HCT116 (cell line): ENCODE data around the gene ZCWPW1. TPM values are rescaled to one million over a fixed set of nuclear protein-coding genes. Genes with fewer than 3 reads are reported as not detected.
A peak's percentile ranks its signal among the peaks of the same experiment; 100 is the strongest.

Experiments
- ATAC-seq: fragments of 200-7000 bp; cut with Tn5 transposase; 2 replicates; pipeline ENCODE4 v1.9.1; 2020; ENCODE audit warnings: mild to moderate bottlenecking, moderate library complexity
- BruUV-seq: library from RNA; stranded (reverse); fragments of 400-500 nt; replicated peaks from 2 replicates; lab custom pipeline; 2021; lab: Mats Ljungman, UMichigan
- CTCF ChIA-PET: fragments of 300-600 bp; sonication (Branson Sonifier 250); formaldehyde crosslinking; loops from one replicate; lab custom pipeline; 2021; ENCODE audit warnings: antibody characterized with exemption; lab: Charles Lee
- POLR2A ChIA-PET: fragments of 300-600, 350-600 bp; sonication (Branson Sonifier 250); formaldehyde crosslinking; loops from one replicate; lab custom pipeline; 2021; ENCODE audit warnings: antibody characterized with exemption; lab: Charles Lee
- RAD21 ChIA-PET, 2 experiments: fragments of 300-600 bp; sonication (Branson Sonifier 250); formaldehyde crosslinking; loops; one replicate each; lab custom pipeline; 2023; ENCODE audit warnings: low total read pairs in 2 of 2; ENCODE audit not compliant: uncharacterized antibody in 2 of 2, unreplicated experiment in 2 of 2, low non-redundant PET in 1 of 2; lab: Charles Lee
- DNase-seq: peaks from one replicate; pipeline ENCODE4 v3.0.0-alpha.2; 2010; ENCODE audit warnings: low read depth, low spot score
- H2AFZ ChIP-seq: fragments of 200-600 bp; shearing (Covaris generic), sonication (generic); 2 replicates; pipeline ENCODE4 v1.6.1; 2017; ENCODE audit warnings: low read depth, mixed run types, mixed read lengths, antibody characterized with exemption, low read length; ENCODE audit not compliant: poor library complexity, severe bottlenecking
- H3K27ac ChIP-seq: 2 replicates; pipeline ENCODE4 v1.5.1; 2012; ENCODE audit warnings: low read depth, low read length
- H3K27me3 ChIP-seq: fragments of 200-600 bp; sonication (generic); 2 replicates; pipeline ENCODE4 v1.6.1; 2016; ENCODE audit warnings: mixed run types, low read length, mixed read lengths; ENCODE audit not compliant: insufficient read depth
- H3K36me3 ChIP-seq, 2 experiments: fragments of 200-500 bp in 1 of 2; fragments of 200-600 bp in 1 of 2; sonication (Bioruptor generic) in 1 of 2; sonication (generic) in 1 of 2; 2 replicates each; pipeline versions ENCODE4 v1.5.1 to v1.6.1; 2014 to 2016; ENCODE audit warnings: low read length in 2 of 2, inconsistent platforms in 1 of 2, mixed read lengths in 1 of 2, mixed run types in 1 of 2; ENCODE audit not compliant: insufficient read depth in 2 of 2, control insufficient read depth in 1 of 2
- H3K4me1 ChIP-seq, 2 experiments: fragments of 200-600 bp in 1 of 2; sonication (generic) in 1 of 2; 2 replicates each; pipeline versions ENCODE4 v1.5.1 to v1.6.1; 2012 to 2017; ENCODE audit warnings: low read length in 2 of 2, inconsistent platforms in 1 of 2, mild to moderate bottlenecking in 1 of 2, mixed read lengths in 1 of 2, mixed run types in 1 of 2, moderate library complexity in 1 of 2; ENCODE audit not compliant: insufficient read depth in 2 of 2, control insufficient read depth in 1 of 2
- H3K4me2 ChIP-seq: fragments of 200-600 bp; sonication (generic); 2 replicates; pipeline ENCODE4 v1.6.1; 2017; ENCODE audit warnings: mixed run types, low read length, mixed read lengths
- H3K4me3 ChIP-seq, 2 experiments: fragments of 200-600 bp in 1 of 2; sonication (generic) in 1 of 2; replicated peaks in 1 of 2; 2 replicates each; pipeline ENCODE4 v1.5.1; 2011 to 2016; ENCODE audit warnings: low read length in 2 of 2, control low read depth in 1 of 2, low read depth in 1 of 2, mild to moderate bottlenecking in 1 of 2, mixed read lengths in 1 of 2, mixed run types in 1 of 2
- H3K79me2 ChIP-seq: fragments of 200-600 bp; sonication (generic); 2 replicates; pipeline ENCODE4 v1.6.1; 2017; ENCODE audit warnings: mild to moderate bottlenecking, mixed run types, low read length, moderate library complexity, mixed read lengths; ENCODE audit not compliant: insufficient read depth
- H3K9ac ChIP-seq: fragments of 200-600 bp; sonication (generic); 2 replicates; pipeline ENCODE4 v1.6.1; 2016; ENCODE audit warnings: low read length, mixed read lengths
- H3K9me2 ChIP-seq: fragments of 200-600 bp; sonication (generic), shearing (Covaris generic); 2 replicates; pipeline ENCODE4 v1.6.1; 2017; ENCODE audit warnings: mixed run types, mild to moderate bottlenecking, moderate library complexity; ENCODE audit not compliant: insufficient read depth
- H3K9me3 ChIP-seq, 2 experiments: fragments of 200-500 bp in 1 of 2; fragments of 200-600 bp in 1 of 2; sonication (Bioruptor generic) in 1 of 2; sonication (generic) in 1 of 2; 2 replicates each; pipeline ENCODE4 v1.6.1; 2014 to 2017; ENCODE audit warnings: low read length in 2 of 2, mixed read lengths in 2 of 2, inconsistent platforms in 1 of 2, low read depth in 1 of 2, mild to moderate bottlenecking in 1 of 2, mixed run types in 1 of 2, moderate library complexity in 1 of 2; ENCODE audit not compliant: control insufficient read depth in 1 of 2, insufficient read depth in 1 of 2
- H4K20me1 ChIP-seq: fragments of 200-600 bp; sonication (generic), shearing (Covaris generic); 2 replicates; pipeline ENCODE4 v1.6.1; 2017; ENCODE audit warnings: mixed run types, mild to moderate bottlenecking, moderate library complexity; ENCODE audit not compliant: insufficient read depth
- CBX3 ChIP-seq: IDR thresholded peaks from 2 replicates; pipeline ENCODE4 v1.6.1; 2012; ENCODE audit warnings: low read depth
- CEBPB ChIP-seq: IDR thresholded peaks from 2 replicates; pipeline ENCODE4 v1.6.1; 2012; ENCODE audit warnings: low read depth
- ELF1 ChIP-seq: IDR thresholded peaks from 2 replicates; pipeline ENCODE4 v1.6.1; 2012; ENCODE audit warnings: low read depth, borderline replicate concordance
- EZH2 ChIP-seq: fragments of 200-600 bp; sonication (generic); IDR thresholded peaks from 2 replicates; pipeline ENCODE4 v1.6.1; 2017; ENCODE audit warnings: antibody characterized with exemption, mixed run types
- EZH2phosphoT487 ChIP-seq: fragments of 200-600 bp; IDR thresholded peaks from 2 replicates; pipeline ENCODE4 v1.6.1; 2018; ENCODE audit warnings: antibody characterized with exemption, borderline replicate concordance
- FOSL1 ChIP-seq: IDR thresholded peaks from 2 replicates; pipeline ENCODE4 v1.6.1; 2012; ENCODE audit warnings: low read depth
- JUND ChIP-seq: IDR thresholded peaks from 2 replicates; pipeline ENCODE4 v1.6.1; 2012
- MAX ChIP-seq: IDR thresholded peaks from 2 replicates; pipeline ENCODE4 v1.6.1; 2012
- POLR2AphosphoS5 ChIP-seq: IDR thresholded peaks from 2 replicates; pipeline ENCODE4 v1.6.1; 2011; ENCODE audit warnings: mild to moderate bottlenecking, low read depth, low read length, moderate library complexity
- RAD21 ChIP-seq: IDR thresholded peaks from 2 replicates; pipeline ENCODE4 v1.6.1; 2012; ENCODE audit warnings: low read depth, mild to moderate bottlenecking
- TCF7L2 ChIP-seq: IDR thresholded peaks from 2 replicates; pipeline ENCODE4 v1.7.0; 2011; ENCODE audit warnings: borderline replicate concordance, inconsistent platforms; ENCODE audit not compliant: insufficient read depth, insufficient read length; ENCODE audit errors: extremely low read depth
- YY1 ChIP-seq: IDR thresholded peaks from 2 replicates; pipeline ENCODE4 v1.6.1; 2011; ENCODE audit warnings: low read length, low read depth, moderate library complexity, mild to moderate bottlenecking; ENCODE audit not compliant: insufficient replicate concordance; ENCODE audit errors: extremely low read depth
- ZBTB33 ChIP-seq: IDR thresholded peaks from 2 replicates; pipeline ENCODE4 v1.6.1; 2011; ENCODE audit warnings: mild to moderate bottlenecking, low read length, moderate library complexity; ENCODE audit not compliant: insufficient replicate concordance; ENCODE audit errors: extremely low read depth
- ZFX ChIP-seq: fragments of 450-650 bp; IDR thresholded peaks from 2 replicates; pipeline ENCODE4 v1.6.1; 2017
- intact Hi-C: fragments of 100-400 bp; cut with micrococcal nuclease; formaldehyde crosslinking; loops from 2 replicates; pipeline ENCODE4 v1.10.0; 2022
- total RNA-seq: library from RNA; stranded (reverse); gene quantifications from one replicate; pipeline ENCODE4 v1.2.1, GENCODE V29; 2021; ENCODE audit not compliant: unreplicated experiment

ZCWPW1 gene
- total RNA-seq, 1 experiment from 2014 or later, result 1.5 TPM

GRCh38 chr7:100427762-100428198 is 723 bp downstream of the ZCWPW1 start:
- no peak for TF ChIP-seq EZH2
- TF ChIP-seq ZBTB33, result no peak
- TF ChIP-seq, all 23 proteins: peak for 0
- Histone ChIP-seq H3K9me3 (no peaks in the 10 kb centered on the region), H3K4me2 (peak overlapping the region; percentile 89; the same call in 1 of the 2 replicates), H3K27me3 (no peaks in the 10 kb centered on the region), H3K9me2 (no peaks in the 10 kb centered on the region), H4K20me1 (no peaks in the 10 kb centered on the region), H3K4me1 (peaks cover 0 to 42% of the 10 kb centered on the region in 2 experiments), H3K27ac (peak overlapping the region; percentile 99), H3K36me3 (peaks cover 0 to 17% of the 10 kb centered on the region in 2 experiments; a peak in 1 of 4 replicates), H3K4me3 (no peak overlapping the region), H3K9ac (no peak overlapping the region), H3K79me2 (peaks cover 32% of the 10 kb centered on the region), H2AFZ (no peak overlapping the region)
- no TSS peak for BruUV-seq
- DNase-seq (no peak), ATAC-seq (no peak)
- intact Hi-C loops, result no loop called here
- RAD21 ChIA-PET, result no interaction called here
- POLR2A ChIA-PET, result interaction anchor here (0.7 to 2.5 kb wide), 10 partner anchors 8 to 279 kb away, joined by 3 to 15 read pairs (median 6); partner anchors contain the start of genes FBXO24, LAMTOR4, LRCH4 and TSC22D4
- CTCF ChIA-PET, result interaction anchor here (0.7 to 2.6 kb wide), 4 partner anchors 20 to 52 kb away, joined by 3 to 12 read pairs (median 4); partner anchors contain the start of gene TSC22D4

- peaks cover 0 to 33% of the 10 kb centered on the region in 2 experiments for H3K4me1 ChIP-seq
- H3K36me3 ChIP-seq, result peaks cover 0 to 9% of the 10 kb centered on the region in 2 experiments; a peak in 1 of 4 replicates
- H3K9me2 ChIP-seq, result no peaks in the 10 kb centered on the region
- no peak for ATAC-seq
- BruUV-seq, result no TSS peak
- no peak overlapping the region for H3K4me3 ChIP-seq
- no peak for DNase-seq
- ChIA-PET RAD21 (no interaction called here), CTCF (no interaction called here), POLR2A (no interaction called here)
- intact Hi-C loops, result no loop called here
- H2AFZ ChIP-seq, result no peak overlapping the region
- H3K9ac ChIP-seq, result no peak overlapping the region
- no peaks in the 10 kb centered on the region for H3K9me3 ChIP-seq
- no peaks in the 10 kb centered on the region for H3K27me3 ChIP-seq
- H3K27ac ChIP-seq, result no peak overlapping the region
- H4K20me1 ChIP-seq, result no peaks in the 10 kb centered on the region
- H3K79me2 ChIP-seq, result peaks cover 20% of the 10 kb centered on the region
- no peak overlapping the region for H3K4me2 ChIP-seq
- TF ChIP-seq ELF1 (no peak), JUND (no peak), TCF7L2 (no peak), YY1 (no peak), EZH2phosphoT487 (no peak), POLR2AphosphoS5 (no peak), ZFX (no peak), FOSL1 (no peak), CEBPB (no peak), CBX3 (no peak), RAD21 (no peak), ZBTB33 (no peak), MAX (no peak)
These were observed 2.0 kb downstream of the ZCWPW1 start for GRCh38 chr7:100426516-100426915.
